ENCODE results near the gene COL20A1.

DNA sequence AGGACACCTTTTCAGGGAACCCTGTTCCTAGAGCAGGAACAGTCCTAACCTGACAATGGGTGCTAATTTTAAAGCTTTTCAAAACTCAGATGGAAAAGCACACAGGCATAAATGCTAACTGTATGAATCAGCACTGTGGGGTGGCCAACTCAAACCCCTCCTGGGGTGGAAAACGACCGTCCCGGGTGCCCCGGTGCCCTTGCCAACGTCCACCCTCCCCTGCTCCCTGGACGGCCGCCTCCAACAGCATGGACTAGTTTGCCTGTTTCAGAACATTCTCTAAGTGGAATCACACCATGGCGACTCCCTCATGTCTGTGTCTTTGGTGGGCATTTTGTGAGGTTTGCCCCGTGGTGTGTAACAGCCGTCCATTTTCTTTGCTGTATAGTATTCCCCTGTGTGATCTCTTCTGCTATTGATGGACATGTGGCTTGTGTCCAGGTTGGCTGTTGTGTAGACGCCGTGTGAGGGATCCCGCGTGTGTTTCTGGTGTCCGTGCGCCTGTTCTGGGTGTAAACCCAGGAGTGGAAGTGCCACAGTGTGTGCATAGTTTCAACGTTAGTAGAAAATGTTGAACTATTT lies 5.8 kb downstream of the COL20A1 start:
- TF ChIP-seq CTCF (IDR thresholded peaks at IDR 0.05) (no peak), POLR2A (IDR thresholded peaks at IDR 0.05) (no peak)
